H1 (cell line): ENCODE data around the gene MRPS14. TPM values are rescaled to one million over a fixed set of nuclear protein-coding genes. Genes with fewer than 3 reads are reported as not detected.

Experiments used
- CTCF ChIA-PET: fragments of 300-600 bp; sonication (Branson Sonifier 250); formaldehyde crosslinking; loops from one replicate; lab custom pipeline; 2021; ENCODE audit not compliant: partially characterized antibody; lab: Charles Lee
- POLR2A ChIA-PET: fragments of 300-600 bp; sonication (Branson Sonifier 250); formaldehyde crosslinking; loops from one replicate; lab custom pipeline; 2021; ENCODE audit warnings: inconsistent platforms; ENCODE audit not compliant: partially characterized antibody; lab: Charles Lee
- DNase-seq, 2 experiments: peaks; one replicate each; pipeline versions ENCODE4 v3.0.0 to v3.0.0-alpha.2; 2010 to 2022; ENCODE audit warnings: low spot score in 2 of 2, low read depth in 1 of 2, mixed read lengths in 1 of 2
- FAIRE-seq: peaks from 2 replicates; lab custom pipeline; 2011; peaks lifted over from hg19 to GRCh38; lab: Jason Lieb, UNC
- H2AFZ ChIP-seq: 2 replicates; pipeline ENCODE4 v1.8.1; 2012; ENCODE audit warnings: low read length, inconsistent platforms
- H2AK5ac ChIP-seq: 2 replicates; pipeline ENCODE4 v1.6.1; 2013; ENCODE audit warnings: low read depth, low read length
- H2BK120ac ChIP-seq: replicated peaks from 2 replicates; pipeline ENCODE3; 2013; ENCODE audit warnings: low read depth, low read length, inconsistent platforms
- H2BK12ac ChIP-seq: 2 replicates; pipeline ENCODE4 v1.6.1; 2013; ENCODE audit warnings: low read depth, low read length
- H2BK15ac ChIP-seq: 2 replicates; pipeline ENCODE4 v1.6.1; 2013; ENCODE audit warnings: low read length
- H2BK20ac ChIP-seq: 2 replicates; pipeline ENCODE4 v1.6.1; 2013; ENCODE audit warnings: low read length
- H2BK5ac ChIP-seq: 2 replicates; pipeline ENCODE4 v1.6.1; 2013; ENCODE audit warnings: low read depth, low read length
- H3K14ac ChIP-seq: 2 replicates; pipeline ENCODE4 v1.6.1; 2013; ENCODE audit warnings: inconsistent platforms; ENCODE audit not compliant: insufficient read length
- H3K18ac ChIP-seq: 2 replicates; pipeline ENCODE4 v1.6.1; 2013; ENCODE audit warnings: low read length; ENCODE audit errors: extremely low read depth
- H3K23ac ChIP-seq: 2 replicates; pipeline ENCODE4 v1.6.1; 2013; ENCODE audit warnings: inconsistent platforms; ENCODE audit not compliant: insufficient read length
- H3K23me2 ChIP-seq: 2 replicates; pipeline ENCODE4 v1.6.1; 2013; ENCODE audit warnings: low read depth, low read length
- H3K27ac ChIP-seq: 2 replicates; pipeline ENCODE4 v1.6.1; 2011; ENCODE audit warnings: low read depth, low read length, inconsistent platforms
- H3K27me3 ChIP-seq, 4 experiments: replicated peaks in 1 of 4; 1 replicate in 1 of 4; 2 replicates in 3 of 4; pipeline versions ENCODE4 v1.6.1 to v1.8.1; 2011 to 2013; ENCODE audit warnings: low read length in 3 of 4, mild to moderate bottlenecking in 3 of 4, inconsistent platforms in 2 of 4, mixed read lengths in 2 of 4, moderate library complexity in 1 of 4; ENCODE audit not compliant: control insufficient read depth in 3 of 4, insufficient read depth in 3 of 4; ENCODE audit errors: extremely low read depth in 1 of 4
- H3K36me3 ChIP-seq, 4 experiments: 2 replicates each; pipeline versions ENCODE4 v1.6.1 to v1.8.1; 2011 to 2013; ENCODE audit warnings: mild to moderate bottlenecking in 4 of 4, low read length in 3 of 4, moderate library complexity in 2 of 4, control low read depth in 1 of 4, inconsistent platforms in 1 of 4; ENCODE audit not compliant: insufficient read depth in 4 of 4, control insufficient read depth in 2 of 4
- H3K4ac ChIP-seq: replicated peaks from 2 replicates; pipeline ENCODE3; 2013; ENCODE audit warnings: low read length, low read depth, mixed read lengths, inconsistent platforms; ENCODE audit not compliant: insufficient read length
- H3K4me1 ChIP-seq, 4 experiments: replicated peaks in 1 of 4; 1 replicate in 1 of 4; 2 replicates in 3 of 4; pipeline versions ENCODE4 v1.6.1 to v1.8.1; 2011 to 2013; ENCODE audit warnings: low read length in 3 of 4, inconsistent platforms in 2 of 4, mixed read lengths in 1 of 4; ENCODE audit not compliant: insufficient read depth in 4 of 4, control insufficient read depth in 3 of 4
- H3K4me2 ChIP-seq, 2 experiments: 2 replicates each; pipeline versions ENCODE4 v1.6.1 to v1.8.1; 2011 to 2013; ENCODE audit warnings: low read depth in 2 of 2, low read length in 2 of 2, control low read depth in 1 of 2, inconsistent platforms in 1 of 2, mild to moderate bottlenecking in 1 of 2; ENCODE audit not compliant: insufficient read depth in 1 of 2
- H3K4me3 ChIP-seq, 4 experiments: fragments of 200-600, 300-600 bp in 1 of 4; sonication (generic), shearing (Covaris generic), sonication (Bioruptor Twin) in 1 of 4; 2 replicates each; pipeline versions ENCODE4 v1.5.1 to v1.8.1; 2011 to 2016; ENCODE audit warnings: low read length in 4 of 4, low read depth in 3 of 4, control low read depth in 2 of 4, inconsistent platforms in 2 of 4, mild to moderate bottlenecking in 2 of 4, mixed read lengths in 1 of 4, moderate library complexity in 1 of 4; ENCODE audit not compliant: insufficient read depth in 2 of 4; ENCODE audit errors: extremely low read depth in 1 of 4
- H3K56ac ChIP-seq: replicated peaks from 2 replicates; pipeline ENCODE3; 2013; ENCODE audit warnings: low read depth, mild to moderate bottlenecking, mixed read lengths, low read length, inconsistent platforms; ENCODE audit not compliant: insufficient read length
- H3K79me1 ChIP-seq: 2 replicates; pipeline ENCODE4 v1.6.1; 2013; ENCODE audit warnings: low read depth, low read length, control low read depth
- H3K79me2 ChIP-seq, 2 experiments: 2 replicates each; pipeline versions ENCODE4 v1.6.1 to v1.8.1; 2012 to 2013; ENCODE audit warnings: low read length in 2 of 2, mild to moderate bottlenecking in 2 of 2, inconsistent platforms in 1 of 2; ENCODE audit not compliant: insufficient read depth in 2 of 2, control insufficient read depth in 1 of 2
- H3K9ac ChIP-seq, 4 experiments: replicated peaks in 1 of 4; 1 replicate in 1 of 4; 2 replicates in 3 of 4; pipeline versions ENCODE4 v1.6.1 to v1.8.1; 2011 to 2013; ENCODE audit warnings: low read depth in 3 of 4, low read length in 3 of 4, control low read depth in 2 of 4, mild to moderate bottlenecking in 2 of 4, moderate library complexity in 2 of 4, inconsistent platforms in 1 of 4; ENCODE audit errors: extremely low read depth in 1 of 4
- H3K9me3 ChIP-seq, 2 experiments: 2 replicates each; pipeline versions ENCODE4 v1.6.1 to v1.8.1; 2012 to 2013; ENCODE audit warnings: mild to moderate bottlenecking in 2 of 2, moderate library complexity in 2 of 2, control low read depth in 1 of 2, inconsistent platforms in 1 of 2, low read depth in 1 of 2, low read length in 1 of 2, mixed read lengths in 1 of 2; ENCODE audit not compliant: insufficient read depth in 2 of 2
- H4K20me1 ChIP-seq, 2 experiments: replicated peaks in 1 of 2; 2 replicates each; pipeline versions ENCODE3 to v1.8.1; 2011 to 2013; ENCODE audit warnings: inconsistent platforms in 2 of 2, low read length in 2 of 2, mild to moderate bottlenecking in 1 of 2; ENCODE audit not compliant: insufficient read depth in 2 of 2, control insufficient read depth in 1 of 2
- H4K5ac ChIP-seq: 2 replicates; pipeline ENCODE4 v1.6.1; 2013; ENCODE audit warnings: low read length, low read depth, mixed read lengths, inconsistent platforms; ENCODE audit not compliant: insufficient read length
- H4K8ac ChIP-seq: 2 replicates; pipeline ENCODE4 v1.8.0; 2013; ENCODE audit warnings: mild to moderate bottlenecking, moderate library complexity, low read length, inconsistent platforms; ENCODE audit not compliant: insufficient read depth; ENCODE audit errors: extremely low read depth
- H4K91ac ChIP-seq: replicated peaks from 2 replicates; pipeline ENCODE3; 2013; ENCODE audit warnings: low read length, mixed read lengths, inconsistent platforms; ENCODE audit not compliant: insufficient read length
- CHD1 ChIP-seq: IDR thresholded peaks from 2 replicates; pipeline ENCODE4 v1.6.1; 2012; ENCODE audit warnings: low read depth, low read length, improper control_type of control experiment
- POLR2AphosphoS5 ChIP-seq: IDR thresholded peaks from 2 replicates; pipeline ENCODE4 v1.6.1; 2011; ENCODE audit warnings: low read depth, low read length
- SIRT6 ChIP-seq: IDR thresholded peaks from one replicate; pipeline ENCODE4 v1.7.1; 2012; ENCODE audit warnings: low read length, inconsistent platforms
- USF2 ChIP-seq: IDR thresholded peaks from 2 replicates; pipeline ENCODE4 v1.6.1; 2011; ENCODE audit warnings: low read length, improper control_type of control experiment
- polyA plus RNA-seq, 7 experiments: library from polyadenylated mRNA; depleted of rRNA in 3 of 7; stranded (reverse) in 5 of 7; unstranded in 2 of 7; fragments of >200 nt in 5 of 7; fragments of 200-250 nt in 2 of 7; gene quantifications; 1 replicate in 5 of 7; 2 replicates in 1 of 7; 4 replicates in 1 of 7; pipeline versions ENCODE4 v1.2.1 to v1.2.3, GENCODE V29; 2011 to 2013; ENCODE audit warnings: missing spikeins in 2 of 7, mixed read lengths in 2 of 7
- total RNA-seq: library from RNA; stranded (reverse); fragmentation: NEBNext Ultra II Directional; extraction: Animal tissue kit (Norgen Biotek cat#: 25700); gene quantifications from 2 replicates; pipeline ENCODE4 v1.2.1, GENCODE V29; 2021
- TF ChIP-seq, protein P1 (sequence below), 3 experiments: IDR thresholded peaks; 1 replicate in 2 of 3; 2 replicates in 1 of 3; pipeline versions ENCODE4 v1.5.1 to v1.6.1; 2011; ENCODE audit warnings: low read length in 3 of 3, mild to moderate bottlenecking in 3 of 3, inconsistent platforms in 2 of 3, low read depth in 1 of 3, moderate library complexity in 1 of 3; ENCODE audit not compliant: insufficient read depth in 1 of 3; ENCODE audit errors: control extremely low read depth in 1 of 3

Gene MRPS14
- total and polyA plus RNA-seq, 2 of the 8 experiments (the other 6 are each of a cell fraction or from before 2014, with no cell fraction given): 27.5 to 38.7 TPM

GRCh38 chr1:174988539-174988938, 34.7 kb downstream of the MRPS14 start:
- H2BK20ac ChIP-seq: no peak overlapping the region
- CTCF ChIA-PET: interaction anchor here (1.0 to 2.0 kb wide), 2 partner anchors 9 to 10 kb away, joined by 3 to 13 read pairs; no protein-coding TSS in a partner anchor
- H4K91ac ChIP-seq: no peak overlapping the region
- TF ChIP-seq USF2 (no peak), CHD1 (no peak), POLR2AphosphoS5 (no peak), SIRT6 (no peak)
- TF ChIP-seq, protein P1, sequence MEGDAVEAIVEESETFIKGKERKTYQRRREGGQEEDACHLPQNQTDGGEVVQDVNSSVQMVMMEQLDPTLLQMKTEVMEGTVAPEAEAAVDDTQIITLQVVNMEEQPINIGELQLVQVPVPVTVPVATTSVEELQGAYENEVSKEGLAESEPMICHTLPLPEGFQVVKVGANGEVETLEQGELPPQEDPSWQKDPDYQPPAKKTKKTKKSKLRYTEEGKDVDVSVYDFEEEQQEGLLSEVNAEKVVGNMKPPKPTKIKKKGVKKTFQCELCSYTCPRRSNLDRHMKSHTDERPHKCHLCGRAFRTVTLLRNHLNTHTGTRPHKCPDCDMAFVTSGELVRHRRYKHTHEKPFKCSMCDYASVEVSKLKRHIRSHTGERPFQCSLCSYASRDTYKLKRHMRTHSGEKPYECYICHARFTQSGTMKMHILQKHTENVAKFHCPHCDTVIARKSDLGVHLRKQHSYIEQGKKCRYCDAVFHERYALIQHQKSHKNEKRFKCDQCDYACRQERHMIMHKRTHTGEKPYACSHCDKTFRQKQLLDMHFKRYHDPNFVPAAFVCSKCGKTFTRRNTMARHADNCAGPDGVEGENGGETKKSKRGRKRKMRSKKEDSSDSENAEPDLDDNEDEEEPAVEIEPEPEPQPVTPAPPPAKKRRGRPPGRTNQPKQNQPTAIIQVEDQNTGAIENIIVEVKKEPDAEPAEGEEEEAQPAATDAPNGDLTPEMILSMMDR (IDR thresholded peaks at IDR 0.05; ENCODE audit: control extremely low read depth in 1 of 3, insufficient read depth in 1 of 3, low read depth in 1 of 3, low read length in 3 of 3): no peak
- no peaks in the 10 kb centered on the region; the same call in 1 of the 2 replicates for H3K79me1 ChIP-seq
- no peaks in the 10 kb centered on the region for H3K27me3 ChIP-seq
- FAIRE-seq (no peak), DNase-seq (no peak)
- no peak overlapping the region for H2BK12ac ChIP-seq
- no peak overlapping the region for H3K4me2 ChIP-seq
- no peak overlapping the region for H3K9ac ChIP-seq
- H2BK15ac ChIP-seq: no peak overlapping the region
- no peak overlapping the region for H3K27ac ChIP-seq
- H3K14ac ChIP-seq: no peak overlapping the region
- no peak overlapping the region for H2BK120ac ChIP-seq
- no peaks in the 10 kb centered on the region for H3K23me2 ChIP-seq
- H4K20me1 ChIP-seq: no peaks in the 10 kb centered on the region
- H4K8ac ChIP-seq: no peak overlapping the region
- no peak overlapping the region for H3K4ac ChIP-seq
- H3K4me1 ChIP-seq: no peaks in the 10 kb centered on the region
- no peak overlapping the region for H2AFZ ChIP-seq
- no peaks in the 10 kb centered on the region for H3K79me2 ChIP-seq
- peaks cover 12 to 88% (median 50%) of the 10 kb centered on the region in 4 experiments for H3K36me3 ChIP-seq
- no peak overlapping the region for H2BK5ac ChIP-seq
- no peak overlapping the region for H4K5ac ChIP-seq
- H3K23ac ChIP-seq: no peak overlapping the region
- H2AK5ac ChIP-seq: no peak overlapping the region
- no peak overlapping the region for H3K18ac ChIP-seq
- POLR2A ChIA-PET: interaction anchor here (1.9 kb wide), 1 partner anchor 11 kb away, joined by 9 read pairs; the partner anchor contains the start of gene CACYBP
- no peaks in the 10 kb centered on the region for H3K9me3 ChIP-seq
- H3K4me3 ChIP-seq: no peak overlapping the region
- H3K56ac ChIP-seq: no peak overlapping the region
